GM13976 (cell line): ENCODE measurements around the gene JOSD2.

Experiments
- DNase-seq: peaks from one replicate; pipeline ENCODE4 v3.0.0; 2012; ENCODE audit warnings: low spot score
- in situ Hi-C: fragments of 300-500 bp; cut with MboI; formaldehyde crosslinking; loops from one replicate; pipeline ENCODE4 v1.12.0; 2022; ENCODE audit warnings: low sequenced_read_pairs, mixed read lengths, inconsistent platforms; ENCODE audit not compliant: unreplicated experiment
- TF ChIP-seq, protein P1 (sequence below): IDR thresholded peaks from 2 replicates; pipeline ENCODE4 v1.5.1; 2012; ENCODE audit warnings: borderline replicate concordance, mild to moderate bottlenecking; ENCODE audit not compliant: insufficient read depth; ENCODE audit errors: extremely low read depth, missing control alignments, control extremely low read depth

JOSD2 gene

GRCh38 chr19:50551034-50551714, 40.2 kb upstream of the JOSD2 start:
- in situ Hi-C loops: no loop called here
- no peak for DNase-seq

GRCh38 chr19:50550594-50550966, 39.6 kb upstream of the JOSD2 start:
- TF ChIP-seq, protein P1, sequence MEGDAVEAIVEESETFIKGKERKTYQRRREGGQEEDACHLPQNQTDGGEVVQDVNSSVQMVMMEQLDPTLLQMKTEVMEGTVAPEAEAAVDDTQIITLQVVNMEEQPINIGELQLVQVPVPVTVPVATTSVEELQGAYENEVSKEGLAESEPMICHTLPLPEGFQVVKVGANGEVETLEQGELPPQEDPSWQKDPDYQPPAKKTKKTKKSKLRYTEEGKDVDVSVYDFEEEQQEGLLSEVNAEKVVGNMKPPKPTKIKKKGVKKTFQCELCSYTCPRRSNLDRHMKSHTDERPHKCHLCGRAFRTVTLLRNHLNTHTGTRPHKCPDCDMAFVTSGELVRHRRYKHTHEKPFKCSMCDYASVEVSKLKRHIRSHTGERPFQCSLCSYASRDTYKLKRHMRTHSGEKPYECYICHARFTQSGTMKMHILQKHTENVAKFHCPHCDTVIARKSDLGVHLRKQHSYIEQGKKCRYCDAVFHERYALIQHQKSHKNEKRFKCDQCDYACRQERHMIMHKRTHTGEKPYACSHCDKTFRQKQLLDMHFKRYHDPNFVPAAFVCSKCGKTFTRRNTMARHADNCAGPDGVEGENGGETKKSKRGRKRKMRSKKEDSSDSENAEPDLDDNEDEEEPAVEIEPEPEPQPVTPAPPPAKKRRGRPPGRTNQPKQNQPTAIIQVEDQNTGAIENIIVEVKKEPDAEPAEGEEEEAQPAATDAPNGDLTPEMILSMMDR: no peak
- in situ Hi-C loops: no loop called here
- DNase-seq: no peak

More at GRCh38 chr19:50551034-50551714, 40.2 kb upstream of the JOSD2 start:
- TF ChIP-seq, protein P1: no peak

GRCh38 chr19:50549927-50550593, 39.1 kb upstream of the JOSD2 start:
- TF ChIP-seq, protein P1: no peak
- in situ Hi-C loops: loop anchor here (25.0 kb wide), 1 partner anchor 237 kb away; the partner anchor contains the start of gene ACP4
- no peak for DNase-seq

DNA sequence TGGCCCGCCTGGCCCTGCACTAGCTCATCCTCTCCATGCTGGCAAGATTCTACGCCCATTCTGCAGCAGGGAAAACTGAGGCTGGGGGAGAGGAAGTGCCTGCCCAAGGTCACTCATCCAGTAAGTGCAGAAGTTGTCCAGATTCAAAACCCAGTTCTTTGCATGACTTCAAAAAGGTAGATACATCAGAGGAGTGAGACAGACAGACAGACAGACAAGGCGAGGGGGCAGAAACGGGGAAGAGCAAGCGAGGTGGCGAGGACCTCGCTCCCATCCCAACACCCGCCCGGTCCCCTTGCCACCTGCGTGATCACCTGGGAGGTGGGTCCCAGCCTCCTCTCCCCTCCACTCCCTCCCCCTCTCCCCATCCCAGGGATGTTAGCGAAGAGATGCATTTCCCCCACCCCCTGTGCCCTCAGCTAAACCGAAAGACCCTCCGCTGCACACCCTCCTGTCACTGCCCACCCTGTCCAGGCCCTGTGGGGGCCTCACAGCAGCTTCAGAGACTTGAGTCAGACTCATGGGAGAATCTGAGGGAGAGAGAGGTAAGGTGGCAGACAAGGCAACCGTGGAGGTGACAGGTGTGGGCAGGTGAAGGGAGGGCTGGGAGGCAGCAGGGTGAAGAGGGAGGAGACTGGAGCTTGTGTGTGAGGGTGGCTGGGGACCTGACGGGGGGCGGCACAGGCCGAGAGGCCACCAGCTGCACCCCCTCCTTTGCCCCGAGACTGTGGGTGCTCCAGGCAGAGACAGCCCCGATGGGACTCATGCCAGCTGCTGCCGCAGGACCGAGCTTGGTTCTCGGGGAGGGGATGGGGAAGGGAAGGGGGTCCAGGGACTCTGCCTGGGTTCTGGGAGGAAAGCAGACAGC, 38.3 kb upstream of the JOSD2 start:
- TF ChIP-seq, protein P1: no peak
- in situ Hi-C loops: loop anchor here (25.0 kb wide), 1 partner anchor 238 kb away; the partner anchor contains the start of gene ACP4
- no peak for DNase-seq

DNA sequence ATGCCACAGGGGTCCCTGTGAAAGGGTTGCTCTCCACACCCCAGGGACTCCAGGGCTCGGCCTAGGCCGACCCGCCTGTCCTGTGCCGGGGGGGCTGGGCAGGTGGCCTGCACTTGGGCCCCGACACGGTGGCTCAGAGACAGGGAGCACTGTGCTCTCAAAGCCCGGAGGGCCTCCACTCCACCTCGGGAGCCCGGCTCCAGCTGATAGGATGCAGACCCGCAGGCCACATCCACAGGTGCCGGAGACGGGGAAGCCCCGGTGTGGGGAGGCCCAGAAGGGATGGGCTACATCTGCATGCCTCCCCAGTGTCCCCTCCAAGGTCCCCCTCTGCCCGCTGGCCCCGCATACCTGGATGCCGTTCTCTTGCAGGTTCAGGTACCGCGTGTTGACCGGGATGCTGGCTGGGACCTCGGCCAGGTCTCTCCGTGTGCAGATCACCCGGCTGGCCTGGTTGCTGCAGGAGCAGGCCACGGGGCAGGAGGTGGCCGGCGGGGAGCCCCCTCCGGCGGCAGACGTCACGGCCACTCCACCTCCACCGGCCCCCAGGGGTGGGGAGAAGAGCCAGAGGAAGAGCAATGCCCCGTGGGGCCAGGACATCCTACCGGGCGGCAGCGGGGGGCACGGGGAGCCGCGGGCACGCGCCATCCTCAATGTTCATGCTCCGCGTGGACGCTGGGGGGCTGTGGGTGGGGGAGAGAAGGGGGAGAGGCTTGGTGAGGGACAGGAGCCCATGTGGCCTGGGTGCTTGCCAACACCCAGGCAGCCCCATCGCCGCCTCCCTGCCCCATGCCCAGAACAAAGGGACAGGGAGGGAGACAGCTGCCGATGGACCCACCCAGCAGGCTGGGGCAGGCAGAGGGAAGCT, 37.4 kb upstream of the JOSD2 start:
- DNase-seq: no peak
- in situ Hi-C loops: loop anchor here (25.0 kb wide), 1 partner anchor 239 kb away; the partner anchor contains the start of gene ACP4
- TF ChIP-seq, protein P1: no peak
